Anterior cingulate cortex (tissue), 58 donors: ENCODE results near the gene CDC45.
A peak's percentile ranks its signal among the peaks of the same experiment; 100 is the strongest.

Experiments
- DNase-seq, 58 donors: peaks; one replicate each; lab custom pipeline; 2025; lab: John Stamatoyannopoulos, UW

CDC45 gene

GRCh38 chr22:19466126-19466716 is 13.5 kb upstream of the CDC45 start:
- no peak for DNase-seq

DNA sequence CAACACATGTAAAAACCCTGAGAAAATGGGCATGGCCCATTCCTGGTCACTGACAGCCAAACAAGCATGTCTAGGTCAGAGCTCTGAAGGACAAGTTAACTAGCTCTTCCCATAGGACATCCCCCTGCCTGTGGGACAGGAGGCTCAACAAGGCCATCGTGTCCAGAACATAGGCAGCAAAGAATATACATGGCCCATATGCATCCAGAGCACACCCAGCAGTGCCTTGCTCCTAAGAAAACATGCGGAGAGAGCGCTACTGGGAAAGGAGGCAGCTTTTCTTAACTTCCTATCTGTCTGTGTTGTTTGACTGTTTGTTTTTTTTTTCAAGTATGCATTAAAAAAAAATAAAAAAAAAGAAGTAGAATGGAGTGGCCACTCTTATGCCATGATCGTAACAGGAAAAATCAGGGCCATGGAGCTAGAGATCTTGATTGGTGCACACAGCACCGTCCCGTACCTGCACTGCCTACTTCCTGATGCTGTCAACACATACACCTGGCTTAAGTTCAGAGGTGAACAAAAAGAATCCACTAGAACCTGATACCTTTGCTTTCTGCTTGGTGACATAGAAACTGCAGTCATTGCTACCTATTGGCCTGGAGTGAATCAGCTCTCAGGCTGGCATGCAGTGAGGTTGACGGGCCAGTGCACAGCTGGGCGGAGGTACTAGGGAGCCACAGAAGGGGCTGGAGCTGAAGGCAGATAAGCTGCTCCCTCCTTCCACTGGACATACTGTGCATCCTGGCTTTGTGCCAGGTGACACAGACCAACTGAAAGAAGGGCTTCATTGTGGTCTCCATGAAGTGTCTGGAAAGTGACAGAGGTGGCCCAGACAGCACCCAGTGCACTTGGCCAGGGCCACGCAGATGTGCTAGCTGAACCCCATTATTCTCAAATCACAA is 12.6 kb upstream of the CDC45 start:
- peak in 1 of 58 donors; percentile 16 for DNase-seq

GRCh38 chr22:19467912-19468311 is 11.8 kb upstream of the CDC45 start:
- DNase-seq = no peak

GRCh38 chr22:19469421-19469820 is 10.3 kb upstream of the CDC45 start:
- DNase-seq = no peak

GRCh38 chr22:19470010-19470409 is 9.7 kb upstream of the CDC45 start:
- DNase-seq = no peak

- no peak for DNase-seq
Observed at GRCh38 chr22:19471572-19471971, 8.1 kb upstream of the CDC45 start.

DNA sequence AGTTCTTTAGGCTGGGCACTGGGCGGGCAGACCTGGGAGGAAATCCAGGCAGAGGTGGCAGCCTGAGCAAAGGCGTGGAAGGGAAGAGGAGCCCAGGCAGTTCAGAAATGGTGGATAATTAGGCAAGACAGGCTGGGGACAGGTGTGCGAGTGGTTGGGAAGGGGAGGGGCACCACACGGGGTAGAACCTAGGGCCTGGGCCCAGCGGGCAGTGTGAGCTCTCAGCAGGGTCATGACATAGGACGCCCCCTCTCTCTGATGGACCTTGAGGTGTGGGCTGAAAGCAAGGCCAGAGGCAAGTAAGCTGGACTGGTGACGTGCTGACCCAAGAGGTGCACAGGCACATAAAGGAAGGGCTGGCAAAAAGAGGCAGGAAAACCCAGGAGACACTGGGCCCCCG is 7.5 kb upstream of the CDC45 start:
- DNase-seq = no peak

DNA sequence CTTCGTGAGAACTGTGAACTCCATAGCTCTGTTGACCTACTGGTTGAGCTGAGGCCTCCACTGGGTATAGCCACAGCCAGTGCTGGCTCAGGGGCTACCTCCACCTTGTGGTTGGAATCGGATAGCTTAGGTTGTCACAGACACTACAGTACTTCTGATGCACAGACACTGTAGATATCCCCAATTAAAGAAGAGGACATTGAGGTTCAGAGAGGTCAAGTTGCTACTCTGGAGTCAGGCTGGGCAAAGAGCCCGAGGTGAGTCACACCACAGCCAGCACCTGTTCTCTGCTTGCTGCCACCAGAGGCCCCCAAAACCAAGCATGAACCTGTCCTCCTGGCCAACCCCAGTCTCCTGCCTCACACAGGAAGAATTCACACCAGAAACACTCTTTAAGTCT is 6.1 kb upstream of the CDC45 start:
- no peak for DNase-seq

- no peak for DNase-seq
Observed at GRCh38 chr22:19476023-19476422, 3.7 kb upstream of the CDC45 start.

- no peak for DNase-seq
Observed at GRCh38 chr22:19477321-19478044, 2.2 kb upstream of the CDC45 start.

DNA sequence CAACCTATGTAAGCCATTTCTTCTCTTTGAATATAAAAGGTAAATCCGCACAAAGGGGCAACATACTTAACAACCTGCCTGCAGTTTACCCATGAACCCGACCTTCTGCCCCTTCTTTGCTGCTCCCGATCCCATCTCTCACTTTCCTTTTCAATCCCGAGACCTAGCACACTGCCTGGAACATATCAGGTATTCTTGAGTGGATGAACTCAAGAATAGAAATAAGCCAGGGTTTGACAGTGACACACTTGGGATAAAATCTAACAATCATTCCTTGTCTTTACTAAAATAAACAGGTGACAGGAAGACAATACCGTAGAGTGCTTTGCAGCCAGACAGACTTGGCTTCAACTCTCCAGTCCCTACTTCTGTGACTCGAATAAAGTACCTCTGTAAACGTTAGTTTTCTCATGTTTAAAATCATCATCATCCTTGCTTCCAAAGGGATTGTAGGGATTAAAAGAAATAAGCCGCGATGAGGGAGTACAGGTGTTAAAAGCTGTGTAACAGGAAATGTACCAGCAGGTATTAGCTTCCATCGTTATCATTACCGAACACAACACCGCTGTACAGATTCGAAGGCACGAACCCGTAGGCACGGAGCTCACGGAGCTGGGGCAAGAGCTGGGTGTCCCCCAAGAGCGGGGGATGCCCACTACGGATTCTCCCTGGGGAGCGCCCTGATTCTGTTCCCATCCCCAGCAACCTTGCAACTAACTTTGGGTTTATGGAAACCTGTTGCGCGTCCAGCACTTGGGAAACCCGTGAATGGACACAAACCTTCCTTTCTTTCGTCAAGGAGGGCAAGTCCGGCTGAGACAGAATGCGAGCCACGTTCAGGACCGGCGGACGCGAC is 1.4 kb upstream of the CDC45 start:
- no peak for DNase-seq

- DNase-seq = peak in 57 of 58 donors; percentile 28 to 91 (median 75)
Observed at GRCh38 chr22:19478901-19479354, 792 bp upstream of the CDC45 start, which contains the start of gene UFD1. UFD1 (minus strand) TSS chr22:19479193; CDS start chr22:19479085, 108 bp downstream.

- peak in 2 of 58 donors; percentile 41 to 44 for DNase-seq
Observed at GRCh38 chr22:19480173-19480568, 451 bp downstream of the CDC45 start.

GRCh38 chr22:19480789-19481188 is 1.1 kb downstream of the CDC45 start:
- DNase-seq = no peak

DNA sequence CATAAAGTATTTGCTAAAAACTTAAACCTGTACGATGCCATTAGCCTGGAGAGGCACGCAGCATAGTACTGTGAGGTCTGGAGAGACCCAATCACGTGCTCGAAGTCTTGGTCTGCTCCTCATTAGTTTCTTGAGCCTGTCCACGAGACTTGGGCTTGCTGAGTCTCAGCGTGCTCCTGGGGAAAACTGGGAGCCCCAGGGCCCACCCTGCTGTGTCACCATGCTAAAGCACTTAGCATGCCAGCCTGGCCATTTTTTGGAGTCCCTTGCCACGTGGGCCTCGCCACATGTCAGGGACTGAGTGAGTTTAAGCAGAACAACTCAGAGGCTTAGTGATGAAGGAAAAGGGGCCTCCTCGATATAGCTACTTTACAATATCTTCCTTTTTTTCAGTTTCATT is 2.6 kb downstream of the CDC45 start:
- no peak for DNase-seq

DNA sequence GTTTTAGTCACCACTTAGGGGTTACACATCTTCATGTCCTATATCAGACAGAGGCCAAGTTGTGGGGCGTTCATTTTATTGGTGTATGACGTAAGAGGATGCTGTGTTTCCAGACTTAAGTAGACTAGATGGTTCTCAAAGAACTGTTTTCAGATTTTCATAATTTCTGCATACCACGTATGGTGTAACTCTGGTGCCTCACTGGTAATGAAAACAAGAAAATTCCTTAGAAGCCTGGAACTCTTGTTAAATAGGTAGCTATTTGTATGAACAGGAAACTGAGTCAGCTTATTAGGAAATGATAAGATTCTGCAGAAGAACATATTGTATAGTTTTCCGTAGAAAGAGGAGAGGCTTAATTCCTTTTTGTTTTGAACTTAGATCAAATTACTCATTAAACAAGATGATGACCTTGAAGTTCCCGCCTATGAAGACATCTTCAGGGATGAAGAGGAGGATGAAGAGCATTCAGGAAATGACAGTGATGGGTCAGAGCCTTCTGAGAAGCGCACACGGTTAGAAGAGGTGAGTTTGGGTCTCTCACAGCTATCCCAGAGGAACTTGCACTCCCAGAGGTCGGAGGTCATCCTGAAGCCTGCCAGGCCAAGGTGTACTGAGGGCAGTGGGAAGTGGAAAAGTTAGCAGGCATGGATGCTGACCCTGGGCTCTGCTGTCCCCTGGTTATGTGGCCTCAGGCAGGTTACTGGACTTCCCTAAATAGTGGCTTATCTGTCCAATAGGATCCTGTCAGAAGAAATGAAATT is 3.9 kb downstream of the CDC45 start:
- DNase-seq = no peak

- no peak for DNase-seq
Observed at GRCh38 chr22:19488285-19488684, 8.6 kb downstream of the CDC45 start.

GRCh38 chr22:19488884-19489843 is 9.4 kb downstream of the CDC45 start:
- DNase-seq = peak in 1 of 58 donors; percentile 2
